OCI-LY1 (cell line): ENCODE measurements around the gene FAM76B.

Experiments
- EZH2 ChIP-seq: fragments of 200-600 bp; sonication (generic), shearing (Covaris generic); IDR thresholded peaks from 2 replicates; pipeline ENCODE4 v1.8.0; 2017; ENCODE audit warnings: borderline replicate concordance, mixed run types, mild to moderate bottlenecking, antibody characterized with exemption, low read length, moderate library complexity, mixed read lengths
- TF ChIP-seq, protein P1 (sequence below): fragments of 200-600 bp; sonication (generic), shearing (Covaris generic); IDR thresholded peaks from 2 replicates; pipeline ENCODE4 v1.5.1; 2017; ENCODE audit warnings: mild to moderate bottlenecking, antibody characterized with exemption, low read length, moderate library complexity, mixed read lengths

DNA sequence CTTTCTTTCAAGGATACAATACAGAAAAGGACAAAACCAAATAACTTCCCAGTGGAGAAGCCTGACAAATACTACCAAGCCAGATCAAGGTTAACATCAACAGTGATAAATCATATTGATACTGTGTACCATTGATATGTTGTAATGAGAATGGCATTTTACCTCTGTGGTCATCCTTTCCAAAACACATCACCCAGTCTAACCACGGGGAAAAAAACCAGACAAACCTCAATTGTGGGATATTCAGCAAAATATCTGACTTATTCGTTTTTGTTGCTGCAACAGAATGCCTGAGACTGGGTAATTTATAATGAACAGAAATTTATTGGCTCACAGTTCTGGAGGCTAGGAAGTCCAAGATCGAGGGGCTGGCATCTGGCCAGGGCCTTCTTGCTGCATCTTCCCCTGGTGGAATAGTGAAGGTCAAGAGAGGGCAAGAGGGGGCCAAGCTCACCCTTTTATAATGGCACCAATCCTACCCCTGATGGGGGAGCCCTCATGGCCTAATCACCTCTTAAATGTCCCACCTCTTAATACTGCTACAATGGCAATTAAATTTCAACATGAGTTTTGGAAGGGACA is 66.1 kb downstream of the FAM76B start:
- TF ChIP-seq, protein P1, sequence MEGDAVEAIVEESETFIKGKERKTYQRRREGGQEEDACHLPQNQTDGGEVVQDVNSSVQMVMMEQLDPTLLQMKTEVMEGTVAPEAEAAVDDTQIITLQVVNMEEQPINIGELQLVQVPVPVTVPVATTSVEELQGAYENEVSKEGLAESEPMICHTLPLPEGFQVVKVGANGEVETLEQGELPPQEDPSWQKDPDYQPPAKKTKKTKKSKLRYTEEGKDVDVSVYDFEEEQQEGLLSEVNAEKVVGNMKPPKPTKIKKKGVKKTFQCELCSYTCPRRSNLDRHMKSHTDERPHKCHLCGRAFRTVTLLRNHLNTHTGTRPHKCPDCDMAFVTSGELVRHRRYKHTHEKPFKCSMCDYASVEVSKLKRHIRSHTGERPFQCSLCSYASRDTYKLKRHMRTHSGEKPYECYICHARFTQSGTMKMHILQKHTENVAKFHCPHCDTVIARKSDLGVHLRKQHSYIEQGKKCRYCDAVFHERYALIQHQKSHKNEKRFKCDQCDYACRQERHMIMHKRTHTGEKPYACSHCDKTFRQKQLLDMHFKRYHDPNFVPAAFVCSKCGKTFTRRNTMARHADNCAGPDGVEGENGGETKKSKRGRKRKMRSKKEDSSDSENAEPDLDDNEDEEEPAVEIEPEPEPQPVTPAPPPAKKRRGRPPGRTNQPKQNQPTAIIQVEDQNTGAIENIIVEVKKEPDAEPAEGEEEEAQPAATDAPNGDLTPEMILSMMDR: no peak
- TF ChIP-seq EZH2: no peak
